GM18511 (cell line): ENCODE measurements around the gene FNDC10.
"Not testable (repeated sequence)": the region's sequence is repeated elsewhere in the genome, so short reads cannot be mapped to it uniquely, and the experiment has no call there.

ENCODE experiments used
- ATAC-seq: cut with Tn5 transposase; IDR thresholded peaks from one replicate; pipeline ENCODE4 v1.9.1; 2021; ENCODE audit warnings: mild to moderate bottlenecking, moderate library complexity; ENCODE audit not compliant: unreplicated experiment

Gene FNDC10

DNA sequence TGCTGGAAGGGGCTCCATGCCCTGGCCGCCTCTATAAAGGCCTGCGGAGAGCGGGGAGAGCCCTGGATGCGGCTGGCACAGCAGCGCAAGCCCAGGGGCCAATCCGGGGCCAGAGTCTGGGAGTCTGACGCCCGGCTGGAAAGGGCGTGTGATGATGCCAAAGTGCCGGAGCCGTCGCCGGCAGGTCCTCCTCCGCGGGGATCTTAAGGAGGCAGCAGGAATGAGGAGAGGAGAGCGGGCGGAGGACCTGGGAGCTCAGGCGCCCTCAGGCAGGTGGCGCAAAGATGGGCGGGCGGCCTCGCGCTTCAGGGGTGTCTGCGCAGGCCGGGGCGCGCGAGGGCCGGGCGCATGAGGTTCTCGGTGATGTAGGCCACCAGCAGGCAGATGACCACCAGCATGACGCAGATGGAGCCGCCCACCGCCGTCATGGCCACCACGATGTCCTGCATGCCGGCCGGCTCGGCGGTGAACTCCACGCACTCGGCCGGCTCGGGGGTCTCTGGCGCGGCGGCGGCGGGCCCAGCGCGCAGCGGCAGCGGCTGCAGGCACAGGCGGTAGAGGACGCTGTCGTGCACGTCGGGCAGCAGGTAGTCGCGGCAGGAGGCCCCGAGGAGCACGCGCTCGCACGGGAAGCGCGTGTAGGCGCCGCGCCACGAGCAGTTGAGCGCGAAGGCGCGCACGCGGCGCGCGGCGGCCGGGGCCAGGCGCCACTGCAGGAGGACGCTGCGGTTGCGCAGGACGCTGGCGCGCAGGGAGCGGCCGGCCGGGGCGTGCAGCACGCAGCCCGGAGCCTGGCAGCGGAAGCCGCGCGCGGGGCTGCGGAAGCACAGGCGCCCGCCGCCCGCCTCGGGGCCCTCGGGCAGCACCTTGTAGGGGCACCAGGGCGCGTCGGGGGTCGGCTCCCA lies 653 bp downstream of the FNDC10 start:
- no peak for ATAC-seq

DNA sequence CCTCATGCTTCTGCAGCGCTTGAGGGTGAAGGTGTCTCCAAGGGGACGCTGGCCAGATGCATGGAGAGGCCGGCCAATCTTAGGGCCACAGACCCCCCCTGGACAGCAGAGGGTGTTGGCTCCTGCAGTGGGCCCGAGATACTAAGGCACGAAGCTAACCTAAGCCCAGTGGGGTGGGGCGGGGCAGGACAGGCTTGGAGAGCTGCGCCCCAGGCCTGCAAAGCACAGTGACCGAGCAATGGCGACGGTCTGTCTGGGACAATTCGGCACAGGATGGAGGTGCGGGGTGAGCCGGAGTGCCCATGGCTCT lies 1.3 kb downstream of the FNDC10 start:
- ATAC-seq, result no peak

DNA sequence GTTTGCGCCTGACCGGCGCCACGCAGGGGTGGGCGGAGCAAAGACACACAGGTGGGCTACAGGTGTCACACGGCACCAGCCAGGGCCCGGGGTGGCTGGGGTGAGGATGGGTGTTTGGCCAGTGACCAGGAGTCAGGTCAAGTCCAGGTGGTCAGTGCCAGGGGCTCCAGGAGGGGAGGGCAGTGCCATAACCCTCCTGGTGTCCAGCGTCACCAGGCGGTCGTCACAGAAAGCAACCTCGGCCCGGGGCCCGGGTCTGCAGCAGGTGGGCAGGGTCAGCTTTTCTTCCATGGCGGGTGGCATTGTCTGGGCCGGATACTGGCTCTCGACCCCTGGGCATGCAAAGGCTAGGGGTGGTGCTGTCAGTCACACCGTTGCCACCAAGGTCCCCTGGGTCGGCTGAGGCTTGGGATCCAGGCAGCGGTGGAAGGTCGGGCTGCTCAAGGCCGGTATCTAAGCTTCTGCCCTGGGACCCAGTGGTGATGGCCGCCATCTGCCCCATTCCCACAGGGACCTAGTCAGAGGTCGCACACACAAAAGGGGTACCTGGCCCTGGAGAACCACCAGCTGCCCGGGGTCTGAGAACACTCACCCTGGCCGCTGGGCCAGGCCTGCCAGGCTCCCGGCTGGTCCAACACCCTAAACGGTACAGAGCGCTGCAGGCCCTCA lies 1.8 kb downstream of the FNDC10 start:
- no peak for ATAC-seq

GRCh38 chr1:1597275-1597930 lies 2.5 kb downstream of the FNDC10 start:
- ATAC-seq, result no peak

DNA sequence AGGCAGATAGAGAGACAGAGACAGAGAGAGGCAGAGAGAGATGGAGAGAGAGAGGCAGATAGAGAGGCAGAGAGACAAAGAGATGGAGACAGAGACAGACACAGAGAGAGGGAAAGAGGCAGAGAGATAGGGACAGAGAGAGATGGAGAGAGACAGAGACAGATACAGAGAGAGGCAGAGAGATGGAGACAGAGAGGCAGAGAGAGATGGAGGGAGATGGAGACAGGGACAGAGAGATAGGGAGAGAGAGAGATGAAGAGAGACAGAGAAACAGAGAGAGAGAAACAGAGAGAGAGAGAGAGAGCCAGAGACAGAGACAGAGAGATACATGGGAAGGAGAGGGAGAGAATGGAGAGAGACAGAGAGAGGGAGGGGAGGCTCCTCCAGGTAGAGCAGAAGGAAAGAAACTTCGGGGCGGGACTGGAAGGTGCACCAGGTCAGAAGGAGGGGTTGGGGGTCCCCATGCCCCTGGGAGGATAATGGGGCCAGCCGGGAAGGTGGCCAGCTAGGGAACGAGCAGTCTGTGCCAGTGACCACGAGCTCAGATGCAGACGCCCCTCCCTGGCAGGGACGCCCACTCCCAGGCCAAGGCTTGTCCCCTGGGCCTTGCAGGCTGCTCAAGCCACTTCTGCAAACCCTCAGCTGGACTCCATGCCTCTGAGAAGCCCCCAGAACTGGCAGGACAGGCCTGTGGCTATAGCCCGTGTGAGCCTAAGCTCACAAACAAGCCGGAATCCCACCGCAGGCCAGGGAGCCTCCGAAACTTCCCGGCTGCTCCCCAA lies 3.3 kb downstream of the FNDC10 start:
- ATAC-seq, result no peak

GRCh38 chr1:1595341-1595740 lies 4.6 kb downstream of the FNDC10 start:
- not testable (repeated sequence) for ATAC-seq

- no peak for ATAC-seq
Observed at GRCh38 chr1:1594602-1595260, 5.2 kb downstream of the FNDC10 start.

DNA sequence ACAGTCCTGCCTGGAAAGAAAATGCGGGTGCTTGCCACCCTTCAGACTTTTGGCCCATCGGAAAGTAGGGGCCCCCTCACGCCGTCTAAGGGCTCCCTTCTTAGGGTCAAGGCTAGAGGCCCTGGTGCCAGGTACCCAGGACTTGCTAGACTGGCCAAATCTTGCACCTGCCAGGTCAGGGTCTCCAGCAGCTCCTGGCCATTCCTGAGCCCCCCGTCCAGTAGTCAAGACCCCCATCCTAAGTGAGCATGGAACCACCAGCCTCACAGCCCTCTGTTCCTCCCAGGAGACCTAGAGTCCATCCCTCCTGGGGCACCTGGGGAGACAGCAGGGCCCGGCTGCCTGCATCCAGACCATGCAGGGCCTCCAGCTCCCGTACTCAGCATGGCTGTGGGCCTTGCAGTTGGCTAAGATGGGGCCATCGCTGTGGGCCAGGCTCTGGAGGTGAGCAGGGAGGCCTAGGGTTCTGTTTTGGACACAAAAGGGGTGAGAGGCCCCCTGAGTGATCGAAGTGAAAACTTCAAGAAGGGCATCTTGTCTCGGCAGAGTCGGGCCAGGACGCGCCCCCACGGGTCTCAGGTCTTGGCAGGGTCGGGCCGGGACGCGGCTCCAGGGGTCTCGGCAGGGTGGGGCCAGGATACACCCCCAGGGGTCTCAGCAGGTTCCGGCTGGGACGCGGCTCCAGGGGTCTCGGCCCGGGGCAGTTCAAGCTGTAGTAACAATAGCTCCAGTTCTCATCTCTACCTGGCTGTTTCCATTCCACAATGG lies 5.9 kb downstream of the FNDC10 start:
- ATAC-seq, result no peak

- ATAC-seq, result no peak
Observed at GRCh38 chr1:1591452-1591851, 8.5 kb downstream of the FNDC10 start.

- ATAC-seq, result no peak
Observed at GRCh38 chr1:1583347-1584010, 16.5 kb downstream of the FNDC10 start.

GRCh38 chr1:1582585-1583346 lies 17.2 kb downstream of the FNDC10 start:
- no peak for ATAC-seq

GRCh38 chr1:1578371-1578940 lies 21.5 kb downstream of the FNDC10 start:
- ATAC-seq, result no peak

DNA sequence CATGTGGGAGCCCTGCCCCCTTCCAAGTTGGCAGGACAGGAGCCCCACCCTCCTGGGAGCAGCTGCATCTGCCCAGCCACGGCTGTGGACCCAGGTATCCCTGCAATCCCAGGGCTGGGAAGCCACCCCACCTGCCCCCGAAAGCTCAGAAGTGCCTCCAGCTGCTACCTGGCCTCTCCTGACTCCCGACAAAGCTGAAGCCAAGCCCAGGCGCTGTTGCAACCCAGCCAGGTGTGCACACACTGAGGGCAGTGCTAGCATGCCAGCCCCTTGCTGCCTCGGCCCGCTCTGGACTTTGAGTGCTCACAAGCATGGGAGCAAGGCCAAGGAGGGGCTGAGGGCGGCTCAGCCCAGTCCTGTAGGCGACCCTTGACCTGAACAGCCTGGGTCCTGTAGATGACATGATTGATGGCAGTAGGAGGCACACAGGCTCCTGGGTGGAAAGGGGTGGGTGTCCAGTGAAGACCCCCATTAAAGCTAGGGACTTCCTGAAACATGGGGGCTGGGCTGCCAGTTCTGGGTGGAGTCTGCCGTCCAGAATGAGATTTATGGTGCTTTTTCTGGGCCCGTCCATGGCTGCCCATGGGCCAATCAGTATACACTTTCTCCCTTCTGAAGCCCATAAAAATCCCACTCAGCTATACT lies 22.4 kb downstream of the FNDC10 start:
- ATAC-seq, result no peak

- ATAC-seq, result peak; percentile 85
Observed at GRCh38 chr1:1574721-1575537, 25.0 kb downstream of the FNDC10 start, which contains the start of gene SSU72. TSS of gene SSU72 (minus strand) at chr1:1574863. CDS start at chr1:1574557, 306 bp downstream.

DNA sequence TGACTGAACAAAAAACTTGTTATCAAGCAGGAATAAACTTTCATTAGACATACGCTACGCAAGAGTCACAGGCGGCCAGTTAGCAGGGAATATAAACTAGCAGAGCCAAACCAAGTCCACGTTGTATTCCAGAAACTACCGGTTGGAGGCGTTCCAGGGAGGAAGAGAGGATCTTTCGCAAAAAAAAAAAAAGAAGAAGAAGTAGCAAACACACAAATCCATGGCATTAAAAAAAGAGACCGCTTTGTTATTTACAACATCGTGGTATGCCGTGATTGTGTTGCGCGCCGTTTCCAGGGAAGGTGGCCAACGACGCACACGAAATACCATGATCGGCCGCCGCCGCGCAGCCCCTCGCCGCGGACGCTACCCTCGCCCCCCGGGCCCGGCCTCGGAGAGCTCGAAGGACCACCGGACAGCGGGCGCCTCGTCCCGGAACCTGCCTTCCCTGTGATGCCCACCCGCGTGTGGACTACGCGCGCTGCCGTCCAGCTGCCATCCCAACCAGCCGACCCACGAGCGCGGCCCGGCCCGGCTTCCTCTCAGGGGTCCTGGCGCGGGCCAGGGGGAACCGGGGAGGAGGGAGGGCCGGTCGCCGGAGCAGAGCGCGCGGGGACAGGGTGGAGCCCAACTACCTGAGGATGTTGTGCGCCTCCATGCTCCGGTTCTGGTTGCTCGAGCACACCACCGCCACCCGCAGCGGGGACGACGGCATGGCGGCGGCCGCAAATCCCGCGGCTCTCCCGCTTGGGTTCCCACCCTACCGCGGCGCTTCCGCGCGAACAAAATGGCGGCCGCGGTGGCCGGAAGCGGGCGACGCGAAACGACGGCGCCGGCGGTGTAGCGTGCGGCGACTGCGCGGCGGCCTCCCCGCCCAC lies 25.9 kb downstream of the FNDC10 start:
- ATAC-seq, result peak; percentile 78

DNA sequence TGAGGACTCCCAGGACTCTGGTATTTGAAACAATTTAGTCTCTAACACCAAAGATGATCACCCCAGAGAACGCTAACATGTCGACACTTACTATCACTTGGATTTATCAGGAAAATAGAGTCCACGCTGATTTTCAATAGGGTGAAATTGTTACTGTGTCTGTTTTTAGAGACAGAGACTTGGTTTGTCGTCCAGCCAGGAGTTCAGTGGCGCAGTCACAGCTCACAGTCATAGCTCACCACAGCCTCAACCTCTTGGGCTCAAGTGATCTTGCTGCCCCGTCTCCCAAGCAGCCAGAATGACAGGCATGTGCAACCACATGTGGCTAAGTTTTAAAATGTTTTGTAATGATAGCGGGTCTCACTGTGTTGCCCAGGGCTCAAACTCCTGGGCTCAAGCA lies 30.6 kb downstream of the FNDC10 start:
- no peak for ATAC-seq
